AG04449 (cell line): ENCODE data around the gene VCAN.

ENCODE experiments used
- CTCF ChIA-PET: fragments of 350-600 bp; formaldehyde crosslinking; extraction: SDS; loops from one replicate; lab custom pipeline; 2021; ENCODE audit warnings: antibody characterized with exemption; lab: Yijun Ruan, JAX
- POLR2A ChIA-PET: fragments of 400-600, 350-600 bp; formaldehyde crosslinking; extraction: SDS; loops from one replicate; lab custom pipeline; 2020; ENCODE audit warnings: antibody characterized with exemption, inconsistent platforms; lab: Yijun Ruan, JAX
- DNase-seq: peaks from one replicate; pipeline ENCODE4 v3.0.0-alpha.2; 2010; ENCODE audit warnings: low read depth, low spot score
- H3K4me3 ChIP-seq: 2 replicates; pipeline ENCODE4 v1.5.1; 2011; ENCODE audit warnings: low read depth, mild to moderate bottlenecking, control low read depth, low read length
- TF ChIP-seq, protein P1 (sequence below): IDR thresholded peaks from one replicate; pipeline ENCODE4 v1.5.1; 2011; ENCODE audit warnings: mild to moderate bottlenecking, moderate library complexity, low read length, control low read depth, inconsistent platforms; ENCODE audit not compliant: insufficient read depth; ENCODE audit errors: missing control alignments

VCAN gene

GRCh38 chr5:83509540-83509939, 38.0 kb downstream of the VCAN start:
- ChIA-PET CTCF (no interaction called here), POLR2A (no interaction called here)
- H3K4me3 ChIP-seq: no peak overlapping the region
- no peak for DNase-seq
- TF ChIP-seq, protein P1, sequence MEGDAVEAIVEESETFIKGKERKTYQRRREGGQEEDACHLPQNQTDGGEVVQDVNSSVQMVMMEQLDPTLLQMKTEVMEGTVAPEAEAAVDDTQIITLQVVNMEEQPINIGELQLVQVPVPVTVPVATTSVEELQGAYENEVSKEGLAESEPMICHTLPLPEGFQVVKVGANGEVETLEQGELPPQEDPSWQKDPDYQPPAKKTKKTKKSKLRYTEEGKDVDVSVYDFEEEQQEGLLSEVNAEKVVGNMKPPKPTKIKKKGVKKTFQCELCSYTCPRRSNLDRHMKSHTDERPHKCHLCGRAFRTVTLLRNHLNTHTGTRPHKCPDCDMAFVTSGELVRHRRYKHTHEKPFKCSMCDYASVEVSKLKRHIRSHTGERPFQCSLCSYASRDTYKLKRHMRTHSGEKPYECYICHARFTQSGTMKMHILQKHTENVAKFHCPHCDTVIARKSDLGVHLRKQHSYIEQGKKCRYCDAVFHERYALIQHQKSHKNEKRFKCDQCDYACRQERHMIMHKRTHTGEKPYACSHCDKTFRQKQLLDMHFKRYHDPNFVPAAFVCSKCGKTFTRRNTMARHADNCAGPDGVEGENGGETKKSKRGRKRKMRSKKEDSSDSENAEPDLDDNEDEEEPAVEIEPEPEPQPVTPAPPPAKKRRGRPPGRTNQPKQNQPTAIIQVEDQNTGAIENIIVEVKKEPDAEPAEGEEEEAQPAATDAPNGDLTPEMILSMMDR: no peak

- TF ChIP-seq, protein P1: no peak
- DNase-seq: no peak
- no peak overlapping the region for H3K4me3 ChIP-seq
- ChIA-PET POLR2A (no interaction called here), CTCF (no interaction called here)
Measured at GRCh38 chr5:83510260-83510659, 38.7 kb downstream of the VCAN start.

DNA sequence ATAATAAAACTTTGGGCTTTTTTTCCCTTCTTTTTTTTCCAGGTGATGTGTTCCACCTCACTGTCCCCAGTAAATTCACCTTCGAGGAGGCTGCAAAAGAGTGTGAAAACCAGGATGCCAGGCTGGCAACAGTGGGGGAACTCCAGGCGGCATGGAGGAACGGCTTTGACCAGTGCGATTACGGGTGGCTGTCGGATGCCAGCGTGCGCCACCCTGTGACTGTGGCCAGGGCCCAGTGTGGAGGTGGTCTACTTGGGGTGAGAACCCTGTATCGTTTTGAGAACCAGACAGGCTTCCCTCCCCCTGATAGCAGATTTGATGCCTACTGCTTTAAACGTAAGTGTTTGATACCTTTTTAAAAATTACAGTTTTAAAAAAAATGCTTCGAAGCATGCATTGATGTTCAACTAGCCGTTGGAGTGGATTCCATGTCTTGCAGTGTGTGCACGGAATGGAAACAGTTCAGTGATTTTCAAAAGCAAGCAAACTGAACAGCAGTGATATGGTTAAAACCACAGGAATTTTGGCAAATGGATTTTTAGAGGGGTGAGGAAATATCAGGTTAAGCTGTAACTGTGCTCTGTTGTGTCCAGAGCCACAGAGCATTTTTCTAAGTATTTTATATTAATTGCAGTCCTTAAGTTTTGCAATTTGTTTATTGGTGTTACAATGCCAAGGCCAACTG, 40.7 kb downstream of the VCAN start:
- H3K4me3 ChIP-seq: no peak overlapping the region
- POLR2A ChIA-PET: no interaction called here
- TF ChIP-seq, protein P1: no peak
- CTCF ChIA-PET: interaction anchor here (1.0 to 1.2 kb wide), 2 partner anchors 14 to 16 kb away, joined by 3 read pairs; no protein-coding TSS in a partner anchor
- DNase-seq: no peak

DNA sequence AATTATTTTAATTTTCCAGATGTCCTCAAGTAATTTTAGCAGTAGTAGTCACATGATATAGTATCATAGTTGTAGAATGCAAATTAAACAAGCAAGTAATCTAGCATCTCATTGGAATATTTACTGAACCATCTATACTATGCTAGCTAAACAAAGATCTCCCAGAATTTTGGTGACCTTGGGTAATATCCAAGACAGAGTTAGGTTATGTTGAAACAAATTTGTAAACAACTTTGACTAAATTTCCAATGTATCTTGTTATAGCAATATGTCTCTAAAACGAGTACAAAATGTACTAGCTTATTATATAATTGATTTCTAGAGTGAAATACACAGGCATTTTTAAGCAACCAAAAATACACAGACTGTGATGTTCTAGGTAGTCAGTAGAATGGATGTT, 41.5 kb downstream of the VCAN start:
- no peak for DNase-seq
- TF ChIP-seq, protein P1: no peak
- H3K4me3 ChIP-seq: no peak overlapping the region
- POLR2A ChIA-PET: no interaction called here
- CTCF ChIA-PET: interaction anchor here (1.2 kb wide), 1 partner anchor 17 kb away, joined by 3 read pairs; no protein-coding TSS in a partner anchor

DNA sequence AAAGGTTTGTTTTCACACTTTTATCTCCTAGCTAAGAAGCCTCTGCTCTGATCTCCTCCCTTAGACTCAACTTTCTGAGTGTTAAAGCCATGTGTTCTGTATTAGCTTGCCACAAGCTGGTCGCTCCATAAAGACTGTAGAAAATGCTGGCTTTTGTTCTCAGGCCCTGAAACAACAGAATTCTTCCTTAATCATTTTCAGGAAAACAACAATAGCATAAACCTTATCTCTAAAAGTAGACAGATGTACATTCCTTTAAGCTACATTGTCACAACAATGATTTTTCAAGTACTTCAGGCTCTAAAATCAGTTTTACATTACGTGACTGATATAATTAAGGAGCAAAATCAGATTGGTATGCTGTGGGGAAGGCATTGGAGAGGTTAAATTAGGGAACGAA, 41.9 kb downstream of the VCAN start:
- no peak for DNase-seq
- TF ChIP-seq, protein P1: no peak
- H3K4me3 ChIP-seq: no peak overlapping the region
- POLR2A ChIA-PET: no interaction called here
- CTCF ChIA-PET: interaction anchor here (1.2 kb wide), 1 partner anchor 18 kb away, joined by 3 read pairs; no protein-coding TSS in a partner anchor

DNA sequence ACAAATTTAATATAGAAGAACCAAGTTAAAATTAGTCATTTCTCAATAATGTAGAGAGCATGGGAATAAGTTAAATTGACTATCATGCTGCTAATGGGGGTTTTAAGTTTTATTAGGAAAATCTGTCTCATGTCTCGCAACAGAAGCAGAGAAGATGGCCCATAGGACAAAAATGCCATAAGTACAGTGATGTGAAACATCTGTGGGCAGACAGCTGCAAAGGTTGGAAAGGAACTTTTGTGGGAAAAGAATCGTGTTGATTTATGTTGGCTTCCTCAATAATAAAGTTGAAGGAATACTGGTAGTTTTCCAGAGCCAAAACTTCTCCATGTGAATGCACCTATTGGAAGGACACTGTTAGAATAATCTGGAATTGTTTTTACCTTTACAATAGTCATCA, 44.8 kb downstream of the VCAN start:
- TF ChIP-seq, protein P1: no peak
- POLR2A ChIA-PET: no interaction called here
- no peak for DNase-seq
- CTCF ChIA-PET: interaction anchor here (1.0 to 1.3 kb wide), 2 partner anchors 14 to 430 kb away, joined by 3 to 5 read pairs; no protein-coding TSS in a partner anchor
- H3K4me3 ChIP-seq: no peak overlapping the region
